ENCODE results near the gene PSMD11. TPM values are rescaled to one million over a fixed set of nuclear protein-coding genes. Genes with fewer than 3 reads are reported as not detected.

Gene PSMD11
- total RNA-seq, 4 donors from 2014 or later: 37.3 to 48.9 (median 46.8) TPM

DNA sequence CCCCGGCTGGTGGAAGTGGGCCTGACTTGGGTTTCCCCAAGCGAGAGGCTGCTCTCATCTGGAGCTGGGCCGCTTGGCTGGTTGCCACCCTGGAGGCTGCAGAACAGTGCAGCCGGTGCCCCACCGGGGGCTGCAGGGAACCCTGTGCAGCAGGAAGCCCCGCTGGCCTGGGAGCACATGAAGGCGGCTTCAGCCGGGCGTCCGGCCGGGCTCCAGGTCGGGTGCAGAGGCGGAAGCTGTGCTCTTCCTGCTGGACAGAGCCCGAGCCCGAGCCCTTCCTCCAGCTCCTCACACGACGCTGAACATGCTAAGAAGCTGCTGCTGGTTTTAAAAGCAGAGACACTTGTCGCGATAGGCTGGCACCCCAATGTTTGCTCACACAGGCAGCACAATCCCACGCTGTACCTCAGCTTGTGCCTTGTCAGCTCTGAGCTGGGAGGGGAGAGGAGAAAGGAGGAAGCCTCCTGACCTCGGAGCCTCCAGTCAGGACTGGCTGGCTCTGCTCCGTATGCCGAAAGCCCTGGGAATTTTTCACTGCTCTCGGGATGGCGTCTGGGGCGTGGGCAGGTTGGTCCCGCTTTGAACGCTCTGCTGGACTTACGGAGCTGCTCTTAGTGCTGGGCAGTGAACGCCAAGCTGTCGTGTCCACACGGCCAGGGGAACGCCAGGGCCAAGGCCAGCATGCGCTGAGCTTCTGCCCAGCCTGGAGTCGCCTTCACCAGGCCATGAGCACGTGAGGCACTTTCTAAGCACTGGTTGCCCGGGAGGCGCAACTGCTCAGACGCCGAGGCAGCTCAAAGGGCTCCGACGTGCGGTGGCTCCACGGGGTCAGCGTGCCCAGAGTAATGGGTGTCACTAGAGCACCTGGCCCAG, 51.3 kb downstream of the PSMD11 start:
- Histone ChIP-seq H3K27me3 (no peaks in the 10 kb centered on the region), H3K4me1 (peaks cover 0 to 13% (median 7%) of the 10 kb centered on the region in 4 donors), H3K27ac (no peak overlapping the region), H3K4me3 (no peak overlapping the region), H3K36me3 (no peaks in the 10 kb centered on the region), H3K9me3 (no peaks in the 10 kb centered on the region)
- WGBS, 2 donors: 41 to 67% methylated on average over 26 to 44 of the region's 45 CpGs
- DNase-seq (ENCODE audit: low spot score in 2 of 2): no peak
- TF ChIP-seq, protein P1, sequence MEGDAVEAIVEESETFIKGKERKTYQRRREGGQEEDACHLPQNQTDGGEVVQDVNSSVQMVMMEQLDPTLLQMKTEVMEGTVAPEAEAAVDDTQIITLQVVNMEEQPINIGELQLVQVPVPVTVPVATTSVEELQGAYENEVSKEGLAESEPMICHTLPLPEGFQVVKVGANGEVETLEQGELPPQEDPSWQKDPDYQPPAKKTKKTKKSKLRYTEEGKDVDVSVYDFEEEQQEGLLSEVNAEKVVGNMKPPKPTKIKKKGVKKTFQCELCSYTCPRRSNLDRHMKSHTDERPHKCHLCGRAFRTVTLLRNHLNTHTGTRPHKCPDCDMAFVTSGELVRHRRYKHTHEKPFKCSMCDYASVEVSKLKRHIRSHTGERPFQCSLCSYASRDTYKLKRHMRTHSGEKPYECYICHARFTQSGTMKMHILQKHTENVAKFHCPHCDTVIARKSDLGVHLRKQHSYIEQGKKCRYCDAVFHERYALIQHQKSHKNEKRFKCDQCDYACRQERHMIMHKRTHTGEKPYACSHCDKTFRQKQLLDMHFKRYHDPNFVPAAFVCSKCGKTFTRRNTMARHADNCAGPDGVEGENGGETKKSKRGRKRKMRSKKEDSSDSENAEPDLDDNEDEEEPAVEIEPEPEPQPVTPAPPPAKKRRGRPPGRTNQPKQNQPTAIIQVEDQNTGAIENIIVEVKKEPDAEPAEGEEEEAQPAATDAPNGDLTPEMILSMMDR (IDR thresholded peaks at IDR 0.05): no peak
- TF ChIP-seq POLR2A (IDR thresholded peaks at IDR 0.05): no peak
- no peak for TF ChIP-seq EP300 (IDR thresholded peaks at IDR 0.05)

GRCh38 chr17:32496395-32497073, 52.2 kb downstream of the PSMD11 start:
- TF ChIP-seq, protein P1 (IDR thresholded peaks at IDR 0.05): no peak
- TF ChIP-seq EP300 (IDR thresholded peaks at IDR 0.05): no peak
- no peak for TF ChIP-seq POLR2A (IDR thresholded peaks at IDR 0.05)
- no peaks in the 10 kb centered on the region for H3K27me3 ChIP-seq
- H3K9me3 ChIP-seq: no peaks in the 10 kb centered on the region
- DNase-seq (ENCODE audit: low spot score in 2 of 2): no peak
- H3K4me1 ChIP-seq: peaks cover 0 to 13% (median 7%) of the 10 kb centered on the region in 4 donors
- no peaks in the 10 kb centered on the region for H3K36me3 ChIP-seq
- WGBS, 2 donors: 82 to 88% methylated on average over 14 of the region's 16 CpGs
- H3K4me3 ChIP-seq: no peak overlapping the region
- no peak overlapping the region for H3K27ac ChIP-seq

DNA sequence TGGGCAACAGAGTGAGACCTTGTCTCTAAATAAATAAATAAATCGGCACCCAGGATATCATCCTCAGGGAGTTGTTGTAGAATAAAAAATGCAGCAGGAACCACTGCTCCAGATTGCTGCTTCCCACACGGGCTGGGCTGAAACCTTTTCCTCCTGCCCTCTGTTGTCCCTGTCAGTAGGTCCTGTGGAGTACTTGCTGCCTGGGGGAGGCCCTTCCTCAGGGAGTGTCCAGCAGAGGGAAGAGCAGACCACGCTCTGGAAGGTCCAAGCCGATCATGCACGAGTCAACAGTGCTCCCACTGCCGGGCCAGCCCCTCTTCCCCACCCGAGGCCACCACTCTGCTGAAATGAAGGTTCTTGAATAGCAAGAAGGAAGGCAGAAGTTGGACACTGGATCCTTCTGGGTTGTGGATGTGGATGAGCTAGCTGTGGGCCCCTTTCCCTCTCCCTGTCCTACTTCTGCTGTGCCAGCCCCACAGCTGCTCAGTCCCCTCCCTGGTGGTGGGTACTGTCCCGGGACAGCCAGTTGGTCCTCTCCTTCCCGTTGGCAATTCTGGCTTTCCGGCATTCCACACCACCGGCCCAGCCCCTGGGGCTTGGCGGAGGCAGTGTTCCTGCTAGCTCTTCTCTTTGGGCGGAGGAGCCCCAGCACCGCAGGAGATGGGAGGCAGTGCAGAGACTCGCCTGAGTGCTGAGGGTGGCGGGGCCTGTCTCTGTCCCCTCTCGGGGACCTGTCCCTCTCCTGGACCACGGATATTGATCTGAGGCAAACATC, 53.3 kb downstream of the PSMD11 start:
- Histone ChIP-seq H3K27me3 (no peaks in the 10 kb centered on the region), H3K27ac (no peak overlapping the region), H3K4me1 (peaks cover 0 to 13% (median 4%) of the 10 kb centered on the region in 4 donors), H3K36me3 (no peaks in the 10 kb centered on the region), H3K9me3 (no peaks in the 10 kb centered on the region), H3K4me3 (no peak overlapping the region)
- TF ChIP-seq POLR2A (IDR thresholded peaks at IDR 0.05): no peak
- TF ChIP-seq EP300 (IDR thresholded peaks at IDR 0.05): no peak
- TF ChIP-seq, protein P1 (IDR thresholded peaks at IDR 0.05): no peak
- no peak for DNase-seq (ENCODE audit: low spot score in 2 of 2)
- 63 to 79% methylated on average over 15 to 18 of the region's 18 CpGs for WGBS, 2 donors

- Histone ChIP-seq H3K36me3 (no peaks in the 10 kb centered on the region), H3K9me3 (no peaks in the 10 kb centered on the region), H3K27me3 (no peaks in the 10 kb centered on the region), H3K27ac (no peak overlapping the region), H3K4me3 (no peak overlapping the region), H3K4me1 (peaks cover 0 to 17% (median 7%) of the 10 kb centered on the region in 4 donors)
- TF ChIP-seq POLR2A (IDR thresholded peaks at IDR 0.05): no peak
- TF ChIP-seq, protein P1 (IDR thresholded peaks at IDR 0.05): no peak
- no peak for TF ChIP-seq EP300 (IDR thresholded peaks at IDR 0.05)
- 57 to 73% methylated on average over 9 of the region's 9 CpGs for WGBS, 2 donors
- DNase-seq (ENCODE audit: low spot score in 2 of 2): no peak
Observed at GRCh38 chr17:32498391-32498790, 54.1 kb downstream of the PSMD11 start.
